Measurements from ENCODE around the gene JAKMIP3. TPM values are rescaled to one million over a fixed set of nuclear protein-coding genes. Genes with fewer than 3 reads are reported as not detected.

The JAKMIP3 gene
- total RNA-seq, 4 donors from 2014 or later: 0.32 to 1.1 (median 0.51) TPM

- intact Hi-C loops (cut with DNase I; ENCODE audit: low total_unique reads): no loop called here
These were observed 2.8 kb downstream of the JAKMIP3 start for GRCh38 chr10:132068431-132069121.

GRCh38 chr10:132069122-132069848 is 3.5 kb downstream of the JAKMIP3 start:
- no peak for TF ChIP-seq POLR2A (IDR thresholded peaks at IDR 0.05)
- no peak for TF ChIP-seq CTCF (IDR thresholded peaks at IDR 0.05)
- peak in 1 of 2 donors; percentile 66 for DNase-seq (ENCODE audit: low spot score in 2 of 2)
- no peak overlapping the region for H3K4me3 ChIP-seq (ENCODE audit: low read depth, poor library complexity, severe bottlenecking)
- intact Hi-C loops (cut with DNase I; ENCODE audit: low total_unique reads): no loop called here
- WGBS, 2 donors: 79 to 85% methylated on average over 8 of the region's 8 CpGs

More at GRCh38 chr10:132068431-132069121, 2.8 kb downstream of the JAKMIP3 start:
- H3K4me3 ChIP-seq (ENCODE audit: low read depth, poor library complexity, severe bottlenecking): no peak overlapping the region
- 93 to 95% methylated on average over 13 of the region's 13 CpGs for WGBS, 2 donors
- peak in 1 of 2 donors; percentile 39 for DNase-seq (ENCODE audit: low spot score in 2 of 2)
- TF ChIP-seq CTCF (IDR thresholded peaks at IDR 0.05): no peak

- TF ChIP-seq CTCF (IDR thresholded peaks at IDR 0.05) (no peak), POLR2A (IDR thresholded peaks at IDR 0.05) (no peak)
- peak in 1 of 2 donors; percentile 60 for DNase-seq (ENCODE audit: low spot score in 2 of 2)
- intact Hi-C loops (cut with DNase I; ENCODE audit: low total_unique reads): no loop called here
- no peak overlapping the region for H3K4me3 ChIP-seq (ENCODE audit: low read depth, poor library complexity, severe bottlenecking)
- 76 to 98% methylated on average over 7 of the region's 7 CpGs for WGBS, 2 donors
These were observed 4.1 kb downstream of the JAKMIP3 start for GRCh38 chr10:132069849-132070182.

- 79 to 97% methylated on average over 3 of the region's 3 CpGs for WGBS, 2 donors
- TF ChIP-seq CTCF (IDR thresholded peaks at IDR 0.05): no peak
- no peak for TF ChIP-seq POLR2A (IDR thresholded peaks at IDR 0.05)
- no peak overlapping the region for H3K4me3 ChIP-seq (ENCODE audit: low read depth, poor library complexity, severe bottlenecking)
- no peak for DNase-seq (ENCODE audit: low spot score in 2 of 2)
- intact Hi-C loops (cut with DNase I; ENCODE audit: low total_unique reads): no loop called here
These were observed 5.0 kb downstream of the JAKMIP3 start for GRCh38 chr10:132070724-132071123.

- 79 to 83% methylated on average over 3 of the region's 3 CpGs for WGBS, 2 donors
- no peak for TF ChIP-seq CTCF (IDR thresholded peaks at IDR 0.05)
- TF ChIP-seq POLR2A (IDR thresholded peaks at IDR 0.05): no peak
- H3K4me3 ChIP-seq (ENCODE audit: low read depth, poor library complexity, severe bottlenecking): no peak overlapping the region
- intact Hi-C loops (cut with DNase I; ENCODE audit: low total_unique reads): no loop called here
- DNase-seq (ENCODE audit: low spot score in 2 of 2): no peak
These were observed 5.9 kb downstream of the JAKMIP3 start for GRCh38 chr10:132071667-132072066.
